Mesodermal cell (in vitro differentiated cells): Measurements from ENCODE around the gene SPHK2. TPM values are rescaled to one million over a fixed set of nuclear protein-coding genes. Genes with fewer than 3 reads are reported as not detected.
"Not testable (repeated sequence)": the region's sequence is repeated elsewhere in the genome, so short reads cannot be mapped to it uniquely, and the experiment has no call there.

Experiments used
- H3K27ac ChIP-seq: 2 replicates; pipeline ENCODE4 v1.7.0; 2013; ENCODE audit warnings: mild to moderate bottlenecking, low read depth, low read length, moderate library complexity; ENCODE audit not compliant: severe bottlenecking
- H3K36me3 ChIP-seq: 2 replicates; pipeline ENCODE4 v1.7.1; 2013; ENCODE audit warnings: mild to moderate bottlenecking, low read length, moderate library complexity; ENCODE audit not compliant: control insufficient read depth, insufficient read depth
- H3K4me1 ChIP-seq: one replicate; pipeline ENCODE4 v1.7.1; 2013; ENCODE audit warnings: mild to moderate bottlenecking, low read length; ENCODE audit not compliant: insufficient read depth, control insufficient read depth, poor library complexity, severe bottlenecking
- H3K4me3 ChIP-seq: 2 replicates; pipeline ENCODE4 v1.7.0; 2013; ENCODE audit warnings: low read length, control low read depth, mild to moderate bottlenecking; ENCODE audit not compliant: insufficient read depth, poor library complexity, severe bottlenecking; ENCODE audit errors: extremely low read depth
- H3K9me3 ChIP-seq: 2 replicates; pipeline ENCODE4 v1.7.1; 2013; ENCODE audit warnings: mild to moderate bottlenecking, low read length, moderate library complexity; ENCODE audit not compliant: control insufficient read depth
- WGBS, 2 experiments: methylation state at CpG; one replicate each; pipeline ENCODE4 v1.1.5; 2013; ENCODE audit warnings: missing lambda C conversion rate in 2 of 2; ENCODE audit not compliant: insufficient coverage in 2 of 2; 5-methylcytosine and 5-hydroxymethylcytosine counted together
- polyA plus RNA-seq, 2 experiments: library from polyadenylated mRNA; stranded (reverse); fragments of 50-300 nt; gene quantifications; one replicate each; pipeline ENCODE4 v1.2.3, GENCODE V29; 2013

The SPHK2 gene, protein sequence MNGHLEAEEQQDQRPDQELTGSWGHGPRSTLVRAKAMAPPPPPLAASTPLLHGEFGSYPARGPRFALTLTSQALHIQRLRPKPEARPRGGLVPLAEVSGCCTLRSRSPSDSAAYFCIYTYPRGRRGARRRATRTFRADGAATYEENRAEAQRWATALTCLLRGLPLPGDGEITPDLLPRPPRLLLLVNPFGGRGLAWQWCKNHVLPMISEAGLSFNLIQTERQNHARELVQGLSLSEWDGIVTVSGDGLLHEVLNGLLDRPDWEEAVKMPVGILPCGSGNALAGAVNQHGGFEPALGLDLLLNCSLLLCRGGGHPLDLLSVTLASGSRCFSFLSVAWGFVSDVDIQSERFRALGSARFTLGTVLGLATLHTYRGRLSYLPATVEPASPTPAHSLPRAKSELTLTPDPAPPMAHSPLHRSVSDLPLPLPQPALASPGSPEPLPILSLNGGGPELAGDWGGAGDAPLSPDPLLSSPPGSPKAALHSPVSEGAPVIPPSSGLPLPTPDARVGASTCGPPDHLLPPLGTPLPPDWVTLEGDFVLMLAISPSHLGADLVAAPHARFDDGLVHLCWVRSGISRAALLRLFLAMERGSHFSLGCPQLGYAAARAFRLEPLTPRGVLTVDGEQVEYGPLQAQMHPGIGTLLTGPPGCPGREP
- 9.4 TPM for polyA plus RNA-seq (2013, experiment 1 of 2)
- polyA plus RNA-seq (2013, experiment 2 of 2), result 8.7 TPM

DNA sequence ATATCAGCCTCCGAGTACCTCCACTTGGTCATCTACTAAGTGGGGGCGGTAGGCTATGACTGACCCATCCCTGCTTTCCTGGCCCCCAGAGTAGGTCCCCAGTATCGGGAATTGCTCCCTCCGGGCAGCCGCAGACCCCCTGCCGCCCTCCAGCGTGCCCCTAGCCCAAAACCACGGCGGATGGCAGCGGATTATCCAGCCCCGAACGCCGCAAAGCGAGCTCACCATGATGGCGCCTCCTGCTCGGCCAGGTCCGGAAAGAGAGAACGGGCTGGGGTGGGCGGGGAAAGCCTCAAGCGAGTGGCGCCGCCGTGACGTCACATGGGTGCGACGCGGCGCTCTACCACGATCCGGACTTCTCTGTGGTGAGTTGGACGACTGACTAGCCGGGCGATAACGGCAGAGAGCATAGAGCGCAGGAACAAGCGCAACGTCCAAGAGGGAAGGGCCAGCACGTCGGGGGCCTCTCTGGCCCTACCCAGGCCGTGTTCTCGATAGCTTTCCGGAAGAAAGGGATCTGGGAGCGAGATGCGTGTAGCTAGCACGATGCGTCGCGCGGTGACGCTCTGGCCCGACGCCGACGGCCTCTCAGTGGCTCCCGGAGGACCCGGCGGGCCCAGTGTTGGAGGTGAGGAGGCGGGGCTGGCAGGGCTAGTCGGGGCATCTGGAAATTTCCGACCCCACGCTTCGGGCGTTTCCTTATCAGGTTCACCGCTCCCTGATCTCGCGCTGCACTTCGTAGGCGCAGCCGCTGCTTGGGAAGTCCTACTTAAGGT is at the start of gene SPHK2, which contains the start of gene RPL18:
Gene SPHK2, plus strand, starts transcription at position 591 of the 776 bp plus-strand sequence. CDS start 1,009 bp downstream, outside the sequence.
Gene RPL18, minus strand, starts transcription at position 263 of the 776 bp plus-strand sequence. Its CDS starts 35 bp downstream, at position 228.
- Histone ChIP-seq H3K4me1 (peaks cover 31% of the 10 kb centered on the region), H3K9me3 (no peaks in the 10 kb centered on the region), H3K36me3 (peaks cover 44% of the 10 kb centered on the region), H3K27ac (peak within 1 kb of the TSS; percentile 94), H3K4me3 (peak within 1 kb of the TSS; percentile 100)
- WGBS, 2 experiments, result 0 to 1% methylated on average over 64 to 67 of the region's 69 CpGs

DNA sequence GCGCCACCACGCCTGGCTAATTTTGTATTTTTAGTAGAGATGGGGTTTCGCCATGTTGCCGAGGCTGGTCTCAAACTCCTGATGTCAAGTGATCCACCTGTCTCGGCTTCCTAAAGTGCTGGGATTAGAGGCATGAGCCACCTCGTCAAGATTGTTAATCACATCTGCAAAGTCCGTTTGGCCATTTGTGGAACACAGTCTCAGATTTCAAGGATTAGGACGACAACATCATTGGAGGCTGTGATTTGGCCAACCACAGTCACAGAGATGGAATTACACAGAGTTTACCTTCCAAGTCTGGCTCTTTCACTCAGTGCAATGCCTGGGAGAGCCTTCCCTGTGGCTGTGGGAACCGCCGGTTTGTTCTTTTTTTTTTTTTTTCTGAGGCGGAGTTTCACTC is 49.5 kb upstream of the SPHK2 start:
- H3K9me3 ChIP-seq, result no peaks in the 10 kb centered on the region
- H3K4me1 ChIP-seq, result peaks cover 18% of the 10 kb centered on the region
- H3K27ac ChIP-seq, result no peak overlapping the region
- 77 to 79% methylated on average over 10 of the region's 11 CpGs for WGBS, 2 experiments
- H3K4me3 ChIP-seq, result no peak overlapping the region
- H3K36me3 ChIP-seq, result no peaks in the 10 kb centered on the region

DNA sequence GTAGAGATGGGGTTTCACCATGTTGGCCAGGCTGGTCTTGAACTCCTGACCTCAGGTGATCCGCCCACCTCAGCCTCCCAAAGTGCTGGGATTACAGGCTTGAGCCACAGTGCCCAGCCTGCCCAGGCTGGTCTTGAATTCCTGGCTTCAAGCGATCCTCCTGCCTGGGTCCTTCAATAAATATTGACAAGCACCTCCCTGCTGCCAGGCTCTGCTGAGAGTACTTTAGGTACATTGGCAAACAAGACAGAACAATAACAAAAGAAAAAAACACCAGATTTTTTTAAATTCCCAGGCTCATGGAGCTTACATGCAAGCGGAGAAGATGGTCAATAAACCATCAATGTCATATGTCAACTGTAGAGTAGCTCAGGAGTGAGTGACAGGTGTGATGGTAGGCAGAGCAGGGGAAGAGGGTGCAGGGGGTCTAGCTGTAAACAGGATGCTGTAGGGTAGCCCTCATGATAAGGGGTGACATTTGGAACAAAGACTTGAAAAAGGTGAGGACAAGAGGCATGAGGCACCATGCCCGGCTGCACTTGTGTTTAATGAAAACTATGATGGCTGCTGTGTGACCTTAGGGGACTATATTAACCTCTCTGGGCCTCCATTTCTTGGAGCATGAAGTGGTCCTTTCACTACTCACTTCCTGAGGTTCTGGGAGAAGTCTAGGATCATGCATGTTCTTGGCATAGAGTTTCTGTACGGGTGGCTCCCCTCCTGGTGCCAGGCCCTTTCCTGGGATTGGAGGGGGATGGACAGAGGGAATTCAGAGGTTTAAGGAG is 47.7 kb upstream of the SPHK2 start:
- Histone ChIP-seq H3K4me1 (peaks cover 18% of the 10 kb centered on the region), H3K9me3 (no peaks in the 10 kb centered on the region), H3K27ac (no peak overlapping the region), H3K36me3 (no peaks in the 10 kb centered on the region), H3K4me3 (no peak overlapping the region)
- 78 to 87% methylated on average over 4 of the region's 5 CpGs for WGBS, 2 experiments

DNA sequence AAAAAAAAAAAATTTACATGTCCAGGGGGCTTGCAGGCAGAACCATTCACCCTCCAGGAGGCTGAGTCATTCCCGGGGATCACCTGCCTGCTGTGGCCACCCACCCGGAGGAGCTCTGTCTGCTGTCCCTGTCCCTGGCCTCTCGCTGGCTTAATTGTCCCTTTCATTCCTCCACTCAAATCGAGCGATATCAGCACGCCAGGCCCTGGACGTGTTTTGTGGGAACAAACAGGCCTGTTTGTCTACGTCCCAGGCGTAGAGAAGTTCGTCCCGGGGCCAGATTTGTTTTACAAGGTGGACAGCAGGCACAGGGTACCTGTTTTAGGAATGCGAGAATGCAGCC is 46.2 kb upstream of the SPHK2 start:
- WGBS, 2 experiments, result 64 to 65% methylated on average over 11 of the region's 12 CpGs
- Histone ChIP-seq H3K9me3 (no peaks in the 10 kb centered on the region), H3K27ac (no peak overlapping the region), H3K4me1 (peaks cover 15% of the 10 kb centered on the region), H3K4me3 (no peak overlapping the region), H3K36me3 (no peaks in the 10 kb centered on the region)

DNA sequence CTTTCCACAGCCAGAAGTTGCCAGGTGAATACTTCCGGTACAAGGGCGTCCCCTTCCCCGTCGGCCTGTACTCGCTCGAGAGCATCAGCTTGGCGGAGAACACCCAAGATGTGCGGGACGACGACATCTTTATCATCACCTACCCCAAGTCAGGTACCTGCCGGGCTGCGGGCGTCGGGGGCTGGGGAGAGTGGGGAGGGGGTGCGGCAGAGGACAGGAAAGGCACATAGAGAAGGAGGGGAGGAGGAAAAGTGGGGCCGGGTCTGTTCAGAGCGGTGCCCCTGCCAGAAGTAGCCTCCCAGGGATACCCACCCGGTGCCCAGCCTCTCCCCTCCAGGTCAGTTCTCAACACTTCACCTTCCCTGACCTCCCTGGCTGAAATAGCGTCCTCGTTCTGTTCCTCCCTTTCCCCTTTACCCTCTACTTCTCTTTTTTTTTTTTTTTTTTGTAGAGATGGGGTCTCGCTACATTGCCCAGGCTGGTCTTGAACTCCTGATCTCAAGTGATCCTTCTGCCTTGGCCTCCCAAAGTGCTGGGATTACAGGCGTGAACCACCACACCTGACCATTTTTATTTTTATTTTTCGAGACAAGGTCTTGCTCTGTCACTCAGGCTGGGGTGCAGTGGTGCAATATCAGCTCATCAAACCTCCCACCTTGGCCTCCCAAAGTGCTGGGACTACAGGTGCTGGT is 43.2 kb upstream of the SPHK2 start:
- no peak overlapping the region for H3K27ac ChIP-seq
- no peak overlapping the region for H3K4me3 ChIP-seq
- WGBS, 2 experiments, result 75 to 81% methylated on average over 5 to 8 of the region's 23 CpGs
- H3K9me3 ChIP-seq, result no peaks in the 10 kb centered on the region
- H3K4me1 ChIP-seq, result peaks cover 6% of the 10 kb centered on the region
- H3K36me3 ChIP-seq, result no peaks in the 10 kb centered on the region

DNA sequence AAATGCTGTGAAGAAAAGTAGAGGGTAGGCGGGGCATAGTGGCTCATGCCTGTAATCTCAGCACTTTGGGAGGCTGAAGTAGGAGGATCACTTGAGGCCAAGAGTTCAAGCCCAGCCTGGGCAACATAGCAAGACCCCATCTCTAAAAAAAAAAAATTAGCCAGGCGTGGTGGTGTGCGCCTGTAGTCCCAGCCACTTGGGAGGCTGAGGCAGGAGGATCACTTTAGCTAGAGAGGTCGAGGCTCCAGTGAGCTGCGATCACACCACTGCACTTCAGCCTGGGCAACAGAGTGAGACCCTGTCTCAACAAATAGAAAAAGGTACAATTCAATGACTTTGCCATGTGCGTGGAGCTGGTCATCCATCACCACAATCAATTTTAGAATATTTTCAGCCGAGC is 41.4 kb upstream of the SPHK2 start:
- not testable (repeated sequence) for H3K4me3 ChIP-seq, H3K27ac ChIP-seq, H3K9me3 ChIP-seq, H3K4me1 ChIP-seq, H3K36me3 ChIP-seq
- 95 to 96% methylated on average over 5 to 6 of the region's 7 CpGs for WGBS, 2 experiments

DNA sequence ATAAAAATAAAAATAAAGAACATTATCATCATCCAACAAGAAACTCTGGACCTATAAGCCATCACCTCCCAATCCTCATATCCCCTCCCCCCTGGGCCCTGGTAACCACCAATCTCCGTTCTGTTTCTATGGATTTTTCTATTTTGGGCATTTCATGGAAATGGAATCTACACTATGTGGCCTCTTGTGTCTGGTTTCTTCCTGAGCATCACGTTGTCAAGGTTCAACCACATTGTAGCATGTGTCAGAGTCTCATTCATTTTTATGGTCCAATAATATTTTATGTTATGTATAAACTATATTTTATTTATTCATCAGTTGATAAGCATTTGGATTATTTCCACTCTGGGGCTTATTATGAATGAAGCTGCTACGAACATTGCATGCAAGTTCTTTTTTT is 40.4 kb upstream of the SPHK2 start:
- no peaks in the 10 kb centered on the region for H3K4me1 ChIP-seq
- no peak overlapping the region for H3K27ac ChIP-seq
- no peak overlapping the region for H3K4me3 ChIP-seq
- WGBS, 2 experiments, result 88% methylated on average over 1 of the region's 3 CpGs; no CpG with 5 or more reads in 1 of the 2 experiments
- no peaks in the 10 kb centered on the region for H3K9me3 ChIP-seq
- no peaks in the 10 kb centered on the region for H3K36me3 ChIP-seq

DNA sequence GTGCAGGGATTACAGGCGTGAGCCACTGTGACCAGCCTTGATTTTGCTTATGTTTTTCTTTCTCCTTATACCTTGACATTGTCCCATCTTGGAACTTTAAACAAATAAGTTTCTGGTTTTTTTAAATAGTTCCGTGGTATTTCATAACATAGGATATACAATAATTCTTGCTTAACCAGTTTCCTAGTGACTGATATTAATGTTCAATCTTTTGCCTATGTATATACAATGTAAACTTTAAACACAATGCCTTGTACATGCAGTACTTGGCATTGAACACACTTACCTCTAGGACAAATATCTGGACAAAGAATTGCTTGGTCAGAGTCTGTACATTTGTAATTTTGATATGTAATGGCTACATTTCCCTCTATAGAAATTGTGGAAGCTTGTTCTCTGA is 37.1 kb upstream of the SPHK2 start:
- no peak overlapping the region for H3K27ac ChIP-seq
- H3K4me1 ChIP-seq, result no peaks in the 10 kb centered on the region
- H3K4me3 ChIP-seq, result no peak overlapping the region
- 100% methylated on average over 1 of the region's 2 CpGs; no CpG with 5 or more reads in 1 of the 2 experiments for WGBS, 2 experiments
- H3K9me3 ChIP-seq, result no peaks in the 10 kb centered on the region
- H3K36me3 ChIP-seq, result no peaks in the 10 kb centered on the region

DNA sequence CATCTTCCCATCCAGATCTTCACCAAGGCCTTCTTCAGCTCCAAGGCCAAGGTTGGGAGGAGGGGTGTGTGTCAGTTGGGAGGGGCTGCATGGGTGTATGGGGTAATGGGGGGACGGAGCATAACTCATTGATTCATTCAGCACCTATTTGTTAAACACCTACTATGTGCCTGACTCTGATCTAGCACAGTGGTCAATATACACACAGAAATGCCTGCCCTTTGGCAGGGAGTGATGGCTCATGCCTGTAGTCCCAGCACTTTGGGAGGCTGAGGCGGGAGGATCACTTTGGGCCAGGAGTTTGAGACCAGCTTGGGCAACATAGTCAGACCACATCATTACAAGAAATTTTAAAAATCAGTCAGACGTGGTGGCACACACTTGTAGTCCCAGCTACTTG is 31.9 kb upstream of the SPHK2 start:
- H3K36me3 ChIP-seq, result no peaks in the 10 kb centered on the region
- WGBS, 2 experiments, result 100% methylated on average over 2 of the region's 3 CpGs

More for the DNA sequence above, 31.9 kb upstream of the SPHK2 start:
- H3K27ac ChIP-seq, result no peak overlapping the region
- no peak overlapping the region for H3K4me3 ChIP-seq
- H3K9me3 ChIP-seq, result no peaks in the 10 kb centered on the region
- no peaks in the 10 kb centered on the region for H3K4me1 ChIP-seq
